KMS-11 (cell line): Measurements from ENCODE around the gene RFTN2.
"Not testable (repeated sequence)": the region's sequence is repeated elsewhere in the genome, so short reads cannot be mapped to it uniquely, and the experiment has no call there.

Experiments
- H2AFZ ChIP-seq: fragments of 200-600 bp; sonication (generic); 2 replicates; pipeline ENCODE4 v1.6.1; 2016; ENCODE audit warnings: antibody characterized with exemption, mixed run types, low read depth
- H3K27ac ChIP-seq: fragments of 200-600 bp; sonication (generic); 2 replicates; pipeline ENCODE4 v1.6.1; 2016; ENCODE audit warnings: mild to moderate bottlenecking, mixed run types
- H3K27me3 ChIP-seq: fragments of 200-600 bp; sonication (generic); 2 replicates; pipeline ENCODE4 v1.6.1; 2017; ENCODE audit warnings: mild to moderate bottlenecking, low read depth, mixed run types, moderate library complexity; ENCODE audit not compliant: insufficient read depth
- H3K36me3 ChIP-seq: fragments of 200-600 bp; sonication (generic); 2 replicates; pipeline ENCODE4 v1.6.1; 2017; ENCODE audit warnings: mild to moderate bottlenecking, mixed run types; ENCODE audit not compliant: insufficient read depth
- H3K4me1 ChIP-seq: fragments of 200-600 bp; sonication (generic); 2 replicates; pipeline ENCODE4 v1.6.1; 2016; ENCODE audit warnings: mild to moderate bottlenecking, low read depth, mixed run types; ENCODE audit not compliant: poor library complexity, severe bottlenecking
- H3K4me2 ChIP-seq: fragments of 200-600 bp; sonication (generic); 2 replicates; pipeline ENCODE4 v1.7.0; 2016; ENCODE audit warnings: mild to moderate bottlenecking, mixed run types
- H3K4me3 ChIP-seq: fragments of 200-600 bp; sonication (generic); IDR thresholded peaks from 2 replicates; pipeline ENCODE4 v1.6.1; 2017; ENCODE audit warnings: low read depth, low read length, mixed read lengths; ENCODE audit not compliant: insufficient read depth
- H3K79me2 ChIP-seq: fragments of 200-600 bp; sonication (generic); 2 replicates; pipeline ENCODE4 v1.6.1; 2016; ENCODE audit warnings: low read depth, mixed run types; ENCODE audit not compliant: insufficient read depth
- H3K9ac ChIP-seq: fragments of 200-600 bp; sonication (generic); 2 replicates; pipeline ENCODE4 v1.6.1; 2016; ENCODE audit warnings: mild to moderate bottlenecking, mixed run types
- H4K20me1 ChIP-seq: fragments of 200-600 bp; sonication (generic); 2 replicates; pipeline ENCODE4 v1.6.1; 2016; ENCODE audit warnings: mild to moderate bottlenecking, mixed run types; ENCODE audit not compliant: insufficient read depth
- TF ChIP-seq, protein P1 (sequence below): fragments of 200-600 bp; sonication (generic); conservative IDR thresholded peaks from 2 replicates; pipeline ENCODE4 v1.6.1; 2017; ENCODE audit warnings: low read depth, mild to moderate bottlenecking, antibody characterized with exemption, low read length, moderate library complexity, mixed read lengths

The RFTN2 gene

DNA sequence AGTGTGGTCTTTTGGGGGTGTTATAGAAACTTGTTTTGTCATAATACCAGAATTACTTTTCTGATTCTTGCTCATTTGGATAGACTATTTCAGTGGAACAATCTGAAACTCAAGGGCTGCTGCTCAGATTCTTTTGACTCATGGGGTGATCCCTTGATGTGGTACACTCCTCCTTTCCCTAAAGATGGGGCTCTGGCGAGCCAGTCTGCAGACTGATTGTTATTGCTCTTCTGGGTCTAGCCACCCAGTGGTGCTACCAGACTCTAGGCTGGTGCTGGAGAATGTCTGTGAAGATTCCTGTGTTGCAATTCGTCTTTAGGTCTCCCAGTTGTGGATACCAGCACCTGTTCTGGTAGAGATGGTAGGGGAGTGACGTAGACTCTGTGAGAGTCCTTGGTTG, 25.6 kb upstream of the RFTN2 start:
- no peaks in the 10 kb centered on the region for H4K20me1 ChIP-seq
- H2AFZ ChIP-seq, result no peak overlapping the region
- no peaks in the 10 kb centered on the region for H3K27me3 ChIP-seq
- H3K4me3 ChIP-seq, result no peak overlapping the region
- H3K27ac ChIP-seq, result no peak overlapping the region
- peaks cover 7% of the 10 kb centered on the region for H3K79me2 ChIP-seq
- no peaks in the 10 kb centered on the region for H3K36me3 ChIP-seq
- TF ChIP-seq, protein P1, sequence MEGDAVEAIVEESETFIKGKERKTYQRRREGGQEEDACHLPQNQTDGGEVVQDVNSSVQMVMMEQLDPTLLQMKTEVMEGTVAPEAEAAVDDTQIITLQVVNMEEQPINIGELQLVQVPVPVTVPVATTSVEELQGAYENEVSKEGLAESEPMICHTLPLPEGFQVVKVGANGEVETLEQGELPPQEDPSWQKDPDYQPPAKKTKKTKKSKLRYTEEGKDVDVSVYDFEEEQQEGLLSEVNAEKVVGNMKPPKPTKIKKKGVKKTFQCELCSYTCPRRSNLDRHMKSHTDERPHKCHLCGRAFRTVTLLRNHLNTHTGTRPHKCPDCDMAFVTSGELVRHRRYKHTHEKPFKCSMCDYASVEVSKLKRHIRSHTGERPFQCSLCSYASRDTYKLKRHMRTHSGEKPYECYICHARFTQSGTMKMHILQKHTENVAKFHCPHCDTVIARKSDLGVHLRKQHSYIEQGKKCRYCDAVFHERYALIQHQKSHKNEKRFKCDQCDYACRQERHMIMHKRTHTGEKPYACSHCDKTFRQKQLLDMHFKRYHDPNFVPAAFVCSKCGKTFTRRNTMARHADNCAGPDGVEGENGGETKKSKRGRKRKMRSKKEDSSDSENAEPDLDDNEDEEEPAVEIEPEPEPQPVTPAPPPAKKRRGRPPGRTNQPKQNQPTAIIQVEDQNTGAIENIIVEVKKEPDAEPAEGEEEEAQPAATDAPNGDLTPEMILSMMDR, result no peak
- H3K9ac ChIP-seq, result no peak overlapping the region
- peaks cover 26% of the 10 kb centered on the region for H3K4me1 ChIP-seq
- H3K4me2 ChIP-seq, result no peak overlapping the region

DNA sequence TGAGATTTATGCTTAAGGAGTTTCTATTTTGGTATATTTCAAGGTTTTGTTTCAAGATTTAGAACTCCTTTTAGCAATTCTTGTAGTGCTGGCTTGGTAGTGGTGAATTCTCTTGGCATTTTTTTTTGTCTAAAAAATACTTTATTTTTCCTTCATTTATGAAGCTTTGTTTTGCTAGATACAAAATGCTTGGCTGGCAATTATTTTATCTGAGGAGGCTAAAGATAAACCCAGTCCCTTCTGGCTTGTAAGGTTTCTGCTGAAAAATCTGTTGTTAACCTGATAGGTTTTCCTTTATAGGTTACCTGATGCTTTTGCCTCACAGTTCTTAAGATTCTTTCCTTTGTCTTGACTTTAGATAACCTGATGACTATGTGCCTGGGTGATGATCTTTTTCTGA, 24.3 kb upstream of the RFTN2 start:
- H4K20me1 ChIP-seq, H3K27me3 ChIP-seq, H3K79me2 ChIP-seq, H3K4me2 ChIP-seq, H3K9ac ChIP-seq, H2AFZ ChIP-seq, H3K27ac ChIP-seq, H3K36me3 ChIP-seq, H3K4me3 ChIP-seq: not testable (repeated sequence)
- H3K4me1 ChIP-seq, result peaks cover 25% of the 10 kb centered on the region

DNA sequence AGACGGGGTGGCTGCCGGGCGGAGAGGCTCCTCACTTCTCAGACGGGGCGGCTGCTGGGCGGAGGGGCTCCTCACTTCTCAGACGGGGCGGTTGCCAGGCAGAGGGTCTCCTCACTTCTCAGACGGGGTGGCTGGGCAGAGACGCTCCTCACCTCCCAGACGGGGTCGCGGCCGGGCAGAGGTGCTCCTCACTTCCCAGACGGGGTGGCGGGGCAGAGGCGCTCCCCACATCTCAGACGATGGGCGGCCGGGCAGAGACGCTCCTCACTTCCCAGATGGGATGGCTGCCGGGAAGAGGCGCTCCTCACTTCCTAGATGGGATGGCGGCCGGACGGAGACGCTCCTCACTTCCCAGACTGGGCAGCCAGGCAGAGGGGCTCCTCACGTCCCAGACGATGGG, 21.2 kb upstream of the RFTN2 start:
- not testable (repeated sequence) for H3K27me3 ChIP-seq, H3K4me3 ChIP-seq, H3K9ac ChIP-seq, H3K4me2 ChIP-seq, H3K36me3 ChIP-seq, H3K79me2 ChIP-seq, H3K27ac ChIP-seq, H2AFZ ChIP-seq, H4K20me1 ChIP-seq
- H3K4me1 ChIP-seq, result peaks cover 13% of the 10 kb centered on the region

DNA sequence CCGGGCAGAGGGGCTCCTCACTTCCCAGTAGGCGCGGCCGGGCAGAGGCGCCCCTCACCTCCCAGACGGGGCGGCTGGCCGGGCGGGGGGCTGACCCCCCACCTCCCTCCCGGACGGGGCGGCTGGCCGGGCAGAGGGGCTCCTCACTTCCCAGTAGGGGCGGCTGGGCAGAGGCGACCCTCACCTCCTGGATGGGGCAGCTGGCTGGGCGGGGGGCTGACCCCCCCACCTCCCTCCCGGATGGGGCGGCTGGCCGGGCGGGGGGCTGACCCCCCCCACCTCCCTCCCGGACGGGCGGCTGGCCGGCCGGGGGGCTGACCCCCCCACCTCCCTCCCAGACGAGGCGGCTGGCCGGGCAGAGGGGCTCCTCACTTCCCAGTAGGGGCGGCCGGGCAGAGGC, 20.6 kb upstream of the RFTN2 start:
- H3K27me3 ChIP-seq, H2AFZ ChIP-seq, H3K9ac ChIP-seq, H4K20me1 ChIP-seq, H3K36me3 ChIP-seq, H3K79me2 ChIP-seq, H3K27ac ChIP-seq, H3K4me2 ChIP-seq, H3K4me3 ChIP-seq: not testable (repeated sequence)
- peaks cover 13% of the 10 kb centered on the region for H3K4me1 ChIP-seq

DNA sequence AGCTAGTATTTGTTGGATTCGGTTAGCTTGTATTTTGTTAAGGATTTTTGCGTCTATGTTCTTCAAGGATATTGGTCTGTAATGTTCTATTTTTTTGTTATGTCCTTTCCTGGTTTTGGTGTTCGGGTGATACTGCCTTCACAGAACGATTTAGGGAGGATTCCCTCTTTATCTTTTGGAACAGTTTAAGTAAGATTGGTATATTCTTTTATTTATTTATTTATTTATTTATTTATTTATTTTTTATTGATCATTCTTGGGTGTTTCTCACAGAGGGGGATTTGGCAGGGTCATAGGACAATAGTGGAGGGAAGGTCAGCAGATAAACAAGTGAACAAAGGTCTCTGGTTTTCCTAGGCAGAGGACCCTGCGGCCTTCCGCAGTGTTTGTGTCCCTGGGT, 19.8 kb upstream of the RFTN2 start:
- not testable (repeated sequence) for H3K4me3 ChIP-seq, H3K27me3 ChIP-seq, H3K4me2 ChIP-seq, H3K36me3 ChIP-seq, H4K20me1 ChIP-seq, H2AFZ ChIP-seq, H3K79me2 ChIP-seq, H3K9ac ChIP-seq, H3K27ac ChIP-seq
- peaks cover 13% of the 10 kb centered on the region for H3K4me1 ChIP-seq

DNA sequence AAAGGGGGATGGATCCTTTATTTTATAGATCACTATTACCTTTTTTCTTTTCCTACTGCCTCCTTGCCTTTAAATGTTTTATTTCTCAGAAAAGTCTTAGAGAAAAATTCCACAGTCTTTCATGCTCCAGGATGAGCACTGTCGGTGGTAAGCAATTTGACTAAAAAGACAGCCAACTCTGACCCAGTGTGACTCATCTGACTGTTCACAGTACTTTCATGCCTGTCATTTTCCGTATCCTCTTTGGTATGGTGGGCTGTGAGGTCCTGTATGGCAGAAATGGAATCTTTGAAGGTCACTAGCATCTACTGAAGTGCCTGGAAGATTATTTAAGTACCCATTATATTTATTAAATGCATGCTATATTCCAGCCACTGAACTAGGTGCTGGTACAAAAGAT, 2.1 kb upstream of the RFTN2 start:
- no peak overlapping the region for H3K9ac ChIP-seq
- H3K36me3 ChIP-seq, result no peaks in the 10 kb centered on the region
- H3K4me3 ChIP-seq, result no peak overlapping the region
- H4K20me1 ChIP-seq, result no peaks in the 10 kb centered on the region
- H3K27ac ChIP-seq, result no peak overlapping the region
- H3K27me3 ChIP-seq, result no peaks in the 10 kb centered on the region
- H2AFZ ChIP-seq, result no peak overlapping the region
- no peak overlapping the region for H3K4me2 ChIP-seq
- no peaks in the 10 kb centered on the region for H3K79me2 ChIP-seq
- H3K4me1 ChIP-seq, result no peaks in the 10 kb centered on the region
- TF ChIP-seq, protein P1, result no peak
